ENCODE data around the gene GALNT16. TPM values are rescaled to one million over a fixed set of nuclear protein-coding genes. Genes with fewer than 3 reads are reported as not detected.

Gene GALNT16
- total RNA-seq, 2 experiments from 2014 or later: 0.09 TPM; not detected in 1

GRCh38 chr14:69291891-69292561 is 32.1 kb downstream of the GALNT16 start:
- CTCF ChIA-PET (ENCODE audit: unreplicated experiment): no interaction called here
- no peak for DNase-seq (ENCODE audit: low spot score)
- no peak for TF ChIP-seq EZH2phosphoT487 (IDR thresholded peaks at IDR 0.05; ENCODE audit: borderline replicate concordance, low read depth, low read length)
- Histone ChIP-seq H3K9me2 (ENCODE audit: insufficient read depth, low read length) (no peaks in the 10 kb centered on the region), H3K79me2 (ENCODE audit: insufficient read depth, low read depth, low read length) (no peaks in the 10 kb centered on the region), H3K4me2 (ENCODE audit: low read length) (no peak overlapping the region), H3K36me3 (ENCODE audit: insufficient read depth, low read length) (no peaks in the 10 kb centered on the region), H3K27ac (ENCODE audit: low read depth, low read length, poor library complexity, severe bottlenecking) (no peak overlapping the region), H3K4me3 (ENCODE audit: low read depth, low read length, poor library complexity, severe bottlenecking) (no peak overlapping the region), H4K20me1 (ENCODE audit: insufficient read depth, low read length) (no peaks in the 10 kb centered on the region), H3K4me1 (ENCODE audit: insufficient read depth, low read length, poor library complexity, severe bottlenecking) (no peaks in the 10 kb centered on the region), H3K9me3 (ENCODE audit: low read length) (no peaks in the 10 kb centered on the region), H2AFZ (ENCODE audit: low read length) (no peak overlapping the region)
- BruUV-seq (replicated peaks): no TSS peak
- intact Hi-C loops (cut with micrococcal nuclease; ENCODE audit: unreplicated experiment): no loop called here
- POLR2A ChIA-PET: no interaction called here

- no peak overlapping the region for H3K27ac ChIP-seq (ENCODE audit: low read depth, low read length, poor library complexity, severe bottlenecking)
- H3K79me2 ChIP-seq (ENCODE audit: insufficient read depth, low read depth, low read length): no peaks in the 10 kb centered on the region
- H3K4me2 ChIP-seq (ENCODE audit: low read length): no peak overlapping the region
- H2AFZ ChIP-seq (ENCODE audit: low read length): no peak overlapping the region
- no TSS peak for BruUV-seq (replicated peaks)
- no peaks in the 10 kb centered on the region for H3K9me3 ChIP-seq (ENCODE audit: low read length)
- intact Hi-C loops (cut with micrococcal nuclease; ENCODE audit: unreplicated experiment): no loop called here
- no peaks in the 10 kb centered on the region for H3K4me1 ChIP-seq (ENCODE audit: insufficient read depth, low read length, poor library complexity, severe bottlenecking)
- TF ChIP-seq EZH2phosphoT487 (IDR thresholded peaks at IDR 0.05; ENCODE audit: borderline replicate concordance, low read depth, low read length) (no peak), CTCF (conservative IDR thresholded peaks at IDR 0.05; ENCODE audit: low read length) (no peak)
- no peaks in the 10 kb centered on the region for H4K20me1 ChIP-seq (ENCODE audit: insufficient read depth, low read length)
- DNase-seq (ENCODE audit: low spot score): no peak
- ChIA-PET CTCF (ENCODE audit: unreplicated experiment) (interaction anchor here (0.5 to 1.2 kb wide), 2 partner anchors 11 to 49 kb away, joined by 3 to 4 read pairs; no protein-coding TSS in a partner anchor), POLR2A (interaction anchor here (0.5 to 1.7 kb wide), 2 partner anchors 9 to 178 kb away, joined by 3 to 4 read pairs; no protein-coding TSS in a partner anchor)
- no peak overlapping the region for H3K4me3 ChIP-seq (ENCODE audit: low read depth, low read length, poor library complexity, severe bottlenecking)
- no peaks in the 10 kb centered on the region for H3K36me3 ChIP-seq (ENCODE audit: insufficient read depth, low read length)
- no peaks in the 10 kb centered on the region for H3K9me2 ChIP-seq (ENCODE audit: insufficient read depth, low read length)
Observed at GRCh38 chr14:69298131-69299071, 38.4 kb downstream of the GALNT16 start.

GRCh38 chr14:69299286-69300035 is 39.5 kb downstream of the GALNT16 start:
- H3K36me3 ChIP-seq (ENCODE audit: insufficient read depth, low read length): no peaks in the 10 kb centered on the region
- H4K20me1 ChIP-seq (ENCODE audit: insufficient read depth, low read length): no peaks in the 10 kb centered on the region
- intact Hi-C loops (cut with micrococcal nuclease; ENCODE audit: unreplicated experiment): no loop called here
- POLR2A ChIA-PET: no interaction called here
- no peak overlapping the region for H3K27ac ChIP-seq (ENCODE audit: low read depth, low read length, poor library complexity, severe bottlenecking)
- no peak overlapping the region for H2AFZ ChIP-seq (ENCODE audit: low read length)
- no peaks in the 10 kb centered on the region for H3K79me2 ChIP-seq (ENCODE audit: insufficient read depth, low read depth, low read length)
- H3K4me1 ChIP-seq (ENCODE audit: insufficient read depth, low read length, poor library complexity, severe bottlenecking): no peaks in the 10 kb centered on the region
- CTCF ChIA-PET (ENCODE audit: unreplicated experiment): no interaction called here
- no peaks in the 10 kb centered on the region for H3K9me2 ChIP-seq (ENCODE audit: insufficient read depth, low read length)
- no peaks in the 10 kb centered on the region for H3K9me3 ChIP-seq (ENCODE audit: low read length)
- BruUV-seq (replicated peaks): no TSS peak
- TF ChIP-seq CTCF (conservative IDR thresholded peaks at IDR 0.05; ENCODE audit: low read length): peak; percentile 71
- no peak for TF ChIP-seq EZH2phosphoT487 (IDR thresholded peaks at IDR 0.05; ENCODE audit: borderline replicate concordance, low read depth, low read length)
- DNase-seq (ENCODE audit: low spot score): peak; percentile 38
- H3K4me2 ChIP-seq (ENCODE audit: low read length): no peak overlapping the region
- no peak overlapping the region for H3K4me3 ChIP-seq (ENCODE audit: low read depth, low read length, poor library complexity, severe bottlenecking)

Measured in OCI-LY7 (cell line).